Measurements from ENCODE around the gene TMPRSS9.

DNA sequence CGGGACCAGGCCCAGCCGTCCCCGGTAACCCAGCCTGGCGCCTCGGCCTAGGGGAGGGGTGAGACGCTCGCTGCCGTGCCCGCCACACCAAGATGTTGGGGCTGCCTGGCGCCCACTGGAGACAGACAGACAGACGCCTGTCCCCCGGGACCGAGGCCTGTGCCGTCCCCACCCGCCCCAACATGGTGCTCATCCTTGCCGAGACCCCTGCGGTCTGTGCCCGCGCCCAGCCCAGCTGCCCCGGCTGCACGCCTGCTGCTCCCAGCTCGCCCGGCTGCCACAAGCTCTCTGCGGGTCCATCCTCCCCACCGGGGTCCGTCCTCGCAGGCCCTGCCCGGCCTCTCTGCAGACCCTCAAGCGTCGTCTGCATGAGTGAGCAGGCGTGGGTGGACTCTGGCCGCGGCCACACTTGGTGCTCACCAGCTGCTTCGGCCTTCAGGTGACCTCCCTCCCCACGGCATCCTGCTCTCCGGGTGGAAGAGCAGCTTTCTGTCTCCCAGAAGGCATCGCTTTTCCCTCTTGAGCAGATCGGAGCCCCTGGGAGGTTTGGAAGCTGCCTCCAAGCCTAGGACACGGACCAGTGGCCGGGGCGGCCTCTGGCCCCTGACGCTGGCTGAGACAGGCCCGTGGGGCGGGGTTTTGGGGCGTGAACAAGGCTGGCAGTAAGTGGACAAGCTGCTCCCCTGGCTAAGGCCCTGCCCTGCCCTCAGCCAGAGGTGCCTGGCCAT, 6.7 kb upstream of the TMPRSS9 start:
- TF ChIP-seq POLR2A (IDR thresholded peaks at IDR 0.05; ENCODE audit: low read length) (no peak), GATA1 (IDR thresholded peaks at IDR 0.05; ENCODE audit: low read depth, low read length) (no peak)

All from erythroblast (primary cell).